GM23248 (cell line): ENCODE measurements around the gene ETV6. TPM values are rescaled to one million over a fixed set of nuclear protein-coding genes. Genes with fewer than 3 reads are reported as not detected.

ENCODE experiments used
- DNase-seq: peaks from one replicate; pipeline ENCODE4 v3.0.0-alpha.2; 2015
- H2AFZ ChIP-seq: fragments of 200-600 bp; sonication (generic); 2 replicates; pipeline ENCODE4 v1.6.1; 2016; ENCODE audit warnings: antibody characterized with exemption
- H3F3A ChIP-seq: fragments of 200-600 bp; sonication (generic); 2 replicates; pipeline ENCODE4 v1.6.1; 2016; ENCODE audit warnings: mild to moderate bottlenecking, antibody characterized with exemption, mixed run types; ENCODE audit not compliant: insufficient read depth
- H3K27ac ChIP-seq: fragments of 200-600 bp; sonication (generic); 2 replicates; pipeline ENCODE4 v1.5.1; 2016; ENCODE audit warnings: mild to moderate bottlenecking
- H3K27me3 ChIP-seq: fragments of 200-600 bp; sonication (generic); replicated peaks from 2 replicates; pipeline ENCODE4 v1.6.1; 2016; ENCODE audit warnings: mild to moderate bottlenecking; ENCODE audit not compliant: insufficient read depth
- H3K36me3 ChIP-seq: fragments of 200-600 bp; sonication (generic); 2 replicates; pipeline ENCODE4 v1.6.1; 2016; ENCODE audit warnings: low read depth, mild to moderate bottlenecking
- H3K4me1 ChIP-seq: fragments of 200-600 bp; sonication (generic); 2 replicates; pipeline ENCODE4 v1.6.1; 2016; ENCODE audit warnings: mild to moderate bottlenecking; ENCODE audit not compliant: insufficient read depth
- H3K4me2 ChIP-seq: fragments of 200-600 bp; sonication (generic); one replicate; pipeline ENCODE4 v1.6.1; 2016; ENCODE audit warnings: mild to moderate bottlenecking; ENCODE audit not compliant: unreplicated experiment
- H3K4me3 ChIP-seq: fragments of 200-600 bp; sonication (generic); 2 replicates; pipeline ENCODE4 v1.5.1; 2016; ENCODE audit warnings: mild to moderate bottlenecking
- H3K79me2 ChIP-seq: fragments of 200-600 bp; sonication (generic); 2 replicates; pipeline ENCODE4 v1.6.1; 2016; ENCODE audit warnings: mild to moderate bottlenecking; ENCODE audit not compliant: insufficient read depth
- H3K9ac ChIP-seq: fragments of 200-600 bp; sonication (generic); 2 replicates; pipeline ENCODE4 v1.6.1; 2016; ENCODE audit warnings: mild to moderate bottlenecking
- H3K9me2 ChIP-seq: fragments of 200-600 bp; sonication (generic); 2 replicates; pipeline ENCODE4 v1.6.1; 2016; ENCODE audit warnings: mixed run types, mild to moderate bottlenecking, moderate library complexity; ENCODE audit not compliant: insufficient read depth
- H3K9me3 ChIP-seq: fragments of 200-600 bp; sonication (generic); one replicate; pipeline ENCODE4 v1.6.1; 2017; ENCODE audit warnings: low read depth
- H4K20me1 ChIP-seq: fragments of 200-600 bp; sonication (generic); 2 replicates; pipeline ENCODE4 v1.6.0; 2016; ENCODE audit not compliant: insufficient read depth
- EZH2 ChIP-seq: fragments of 200-600 bp; sonication (generic); IDR thresholded peaks from 2 replicates; pipeline ENCODE4 v1.6.1; 2018; ENCODE audit warnings: antibody characterized with exemption, mild to moderate bottlenecking; ENCODE audit not compliant: insufficient read depth, poor library complexity, severe bottlenecking
- EZH2phosphoT487 ChIP-seq: fragments of 200-600 bp; sonication (generic); IDR thresholded peaks from 2 replicates; pipeline ENCODE4 v1.6.1; 2018; ENCODE audit warnings: antibody characterized with exemption, moderate library complexity, mild to moderate bottlenecking, low read depth; ENCODE audit not compliant: insufficient read depth
- WGBS, 2 experiments: methylation state at CpG; one replicate each; pipeline ENCODE4 v1.1.6; 2015 to 2017; ENCODE audit warnings: low lambda C conversion rate in 2 of 2, low coverage in 1 of 2; ENCODE audit errors: missing lambda C conversion rate in 2 of 2; 5-methylcytosine and 5-hydroxymethylcytosine counted together
- in situ Hi-C: fragments of 300-500 bp; cut with MboI; formaldehyde crosslinking; loops from 2 replicates; pipeline ENCODE4 v1.15.0; 2020
- polyA plus RNA-seq: library from polyadenylated mRNA; unstranded; fragments of >200 nt; fragmentation: Nextera tagmentation; extraction: Ambion mirVana; gene quantifications from 2 replicates; pipeline ENCODE4 v1.2.1, GENCODE V29; 2016
- total RNA-seq: library from RNA; depleted of rRNA; stranded (reverse); fragments of >200 nt; shearing (Covaris generic); gene quantifications from 2 replicates; pipeline ENCODE4 v1.2.3, GENCODE V29; 2014

The ETV6 gene
- total and polyA plus RNA-seq, 2 experiments from 2014 or later = 2.5 to 10.4 TPM

DNA sequence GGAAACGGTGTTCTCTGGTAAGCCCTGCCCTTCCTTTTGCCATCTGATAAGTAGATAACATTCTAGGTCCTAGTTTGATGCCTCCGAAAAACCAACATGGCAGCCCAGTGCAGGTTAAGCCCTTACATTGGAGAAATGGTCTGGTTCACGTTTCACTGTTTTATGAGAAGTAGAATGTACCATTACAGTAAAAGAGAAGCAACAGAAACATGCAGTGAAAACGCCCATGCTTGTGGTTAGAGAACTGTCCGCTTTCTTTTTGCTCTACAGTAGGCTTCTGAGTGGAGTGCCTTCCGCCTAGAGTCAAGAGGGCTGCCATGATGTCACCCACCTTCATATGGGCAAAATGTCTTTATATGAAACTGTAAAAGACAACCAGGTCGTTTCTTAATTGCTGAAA is 230.9 kb downstream of the ETV6 start:
- Histone ChIP-seq H4K20me1 (no peaks in the 10 kb centered on the region), H3K4me2 (no peak overlapping the region), H3K9me3 (no peaks in the 10 kb centered on the region), H3K36me3 (no peaks in the 10 kb centered on the region; the same call in 1 of the 2 replicates), H3K27ac (no peak overlapping the region), H2AFZ (no peak overlapping the region), H3K9me2 (no peaks in the 10 kb centered on the region), H3K79me2 (peaks cover 34% of the 10 kb centered on the region; the same call in 1 of the 2 replicates), H3F3A (no peaks in the 10 kb centered on the region; the same call in 1 of the 2 replicates), H3K4me1 (peaks cover 20% of the 10 kb centered on the region), H3K4me3 (no peak overlapping the region), H3K27me3 (no peaks in the 10 kb centered on the region), H3K9ac (no peak overlapping the region)
- no peak for TF ChIP-seq EZH2
- 87 to 90% methylated on average over 7 of the region's 7 CpGs for WGBS, 2 experiments
- DNase-seq = no peak
- in situ Hi-C loops = no loop called here

DNA sequence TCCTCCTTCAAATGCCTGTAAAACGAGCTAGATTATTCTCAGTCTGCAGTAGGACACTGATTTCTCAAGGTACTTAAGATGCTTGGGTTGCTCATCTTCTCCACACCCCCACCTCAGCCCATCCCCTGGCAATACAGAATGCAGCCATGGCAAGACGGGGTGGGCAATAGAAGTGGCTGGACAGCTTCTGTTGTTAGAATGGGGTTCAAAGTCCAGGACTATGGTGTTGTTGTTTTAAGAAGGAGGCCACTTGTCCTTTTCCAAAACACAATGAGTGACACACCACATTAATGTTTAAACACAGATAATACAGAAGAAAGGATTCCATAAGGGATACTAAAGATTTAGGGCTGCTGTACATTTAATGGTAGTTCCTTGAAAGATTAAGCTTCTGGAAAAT is 232.4 kb downstream of the ETV6 start:
- no peak overlapping the region for H2AFZ ChIP-seq
- peaks cover 34% of the 10 kb centered on the region; the same call in 1 of the 2 replicates for H3K79me2 ChIP-seq
- DNase-seq = no peak
- no peaks in the 10 kb centered on the region for H3K9me3 ChIP-seq
- peaks cover 26% of the 10 kb centered on the region for H3K4me1 ChIP-seq
- no peaks in the 10 kb centered on the region for H3K27me3 ChIP-seq
- no peak overlapping the region for H3K4me2 ChIP-seq
- no peak overlapping the region for H3K9ac ChIP-seq
- H3K9me2 ChIP-seq = no peaks in the 10 kb centered on the region
- H3F3A ChIP-seq = no peaks in the 10 kb centered on the region; the same call in 1 of the 2 replicates
- in situ Hi-C loops = no loop called here
- TF ChIP-seq EZH2 (no peak), EZH2phosphoT487 (no peak)
- no peak overlapping the region for H3K27ac ChIP-seq
- no peaks in the 10 kb centered on the region; the same call in 1 of the 2 replicates for H3K36me3 ChIP-seq
- H3K4me3 ChIP-seq = no peak overlapping the region
- WGBS, 2 experiments = 85 to 92% methylated on average over 2 of the region's 2 CpGs
- no peaks in the 10 kb centered on the region for H4K20me1 ChIP-seq

DNA sequence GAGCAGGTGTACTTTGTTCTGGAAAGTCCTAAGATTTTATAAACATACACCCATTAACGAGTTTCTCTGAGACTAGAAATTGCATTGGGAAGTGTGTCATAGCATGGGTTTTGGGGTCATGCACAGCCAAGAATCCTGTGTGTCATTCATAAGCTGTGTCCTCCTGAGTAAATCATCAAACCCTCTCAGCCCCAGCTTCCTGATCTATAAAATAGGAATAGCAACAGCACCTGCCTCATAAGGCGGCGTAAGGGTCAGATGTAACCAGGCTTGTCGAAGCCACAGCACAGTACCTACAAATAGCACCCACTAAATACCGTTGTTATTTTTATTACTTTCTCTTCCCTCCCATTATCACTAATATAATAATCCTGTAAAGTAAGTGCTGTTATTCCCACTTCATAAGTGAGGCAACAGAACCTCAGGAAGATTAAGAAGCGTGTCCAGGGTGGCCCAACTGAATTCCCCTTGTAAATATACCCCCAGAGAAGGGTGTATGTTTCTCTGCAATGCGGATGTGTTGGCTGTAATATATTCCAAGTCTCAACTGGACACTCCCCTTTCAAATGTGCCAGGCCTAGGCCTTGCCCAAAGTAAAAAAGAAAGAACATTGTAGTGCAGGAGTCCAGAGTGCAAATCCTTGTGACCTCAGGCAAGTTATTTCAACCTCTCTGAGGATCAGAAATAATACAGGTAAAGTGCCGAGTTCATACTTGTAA is 233.0 kb downstream of the ETV6 start:
- 78 to 85% methylated on average over 8 of the region's 8 CpGs for WGBS, 2 experiments
- Histone ChIP-seq H3K9ac (no peak overlapping the region), H3K79me2 (peaks cover 34% of the 10 kb centered on the region; the same call in 1 of the 2 replicates), H4K20me1 (no peaks in the 10 kb centered on the region), H3K27me3 (no peaks in the 10 kb centered on the region), H3K27ac (no peak overlapping the region), H3K4me1 (peaks cover 26% of the 10 kb centered on the region), H2AFZ (no peak overlapping the region), H3K9me3 (no peaks in the 10 kb centered on the region), H3K4me3 (no peak overlapping the region), H3K4me2 (no peak overlapping the region), H3F3A (no peaks in the 10 kb centered on the region), H3K36me3 (peaks cover 3% of the 10 kb centered on the region), H3K9me2 (no peaks in the 10 kb centered on the region)
- TF ChIP-seq EZH2 (no peak), EZH2phosphoT487 (no peak)
- in situ Hi-C loops = no loop called here
- DNase-seq = no peak

DNA sequence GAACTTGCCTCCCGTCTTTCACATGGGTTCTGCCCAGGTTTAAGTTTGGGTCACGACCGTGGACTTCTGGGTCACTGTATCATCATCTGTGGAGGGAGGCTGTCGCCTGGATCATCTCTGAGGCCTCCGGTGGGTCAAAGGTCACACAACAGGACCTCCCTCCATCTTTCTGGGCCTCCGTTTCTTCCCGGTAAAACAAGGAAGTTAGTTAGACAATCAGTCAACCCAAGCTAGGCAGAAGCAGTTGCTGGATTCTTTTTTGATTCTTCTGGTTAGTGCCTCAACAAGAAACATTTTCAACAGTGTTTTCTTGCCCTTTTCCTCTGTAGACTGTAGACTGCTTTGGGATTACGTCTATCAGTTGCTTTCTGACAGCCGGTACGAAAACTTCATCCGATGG is 234.6 kb downstream of the ETV6 start:
- Histone ChIP-seq H2AFZ (no peak overlapping the region), H3K79me2 (peaks cover 23% of the 10 kb centered on the region; the same call in 1 of the 2 replicates), H4K20me1 (no peaks in the 10 kb centered on the region), H3K36me3 (peaks cover 3% of the 10 kb centered on the region), H3K27me3 (no peaks in the 10 kb centered on the region), H3K9me2 (no peaks in the 10 kb centered on the region), H3K9ac (no peak overlapping the region), H3F3A (no peaks in the 10 kb centered on the region), H3K4me2 (no peak overlapping the region), H3K4me1 (peaks cover 15% of the 10 kb centered on the region; the same call in 1 of the 2 replicates), H3K4me3 (no peak overlapping the region), H3K27ac (no peak overlapping the region), H3K9me3 (no peaks in the 10 kb centered on the region)
- TF ChIP-seq EZH2phosphoT487 (no peak), EZH2 (no peak)
- no peak for DNase-seq
- 94 to 95% methylated on average over 11 of the region's 11 CpGs for WGBS, 2 experiments
- in situ Hi-C loops = no loop called here
